Glutamatergic neuron (in vitro differentiated cells): ENCODE data around the gene GRIP2. TPM values are rescaled to one million over a fixed set of nuclear protein-coding genes. Genes with fewer than 3 reads are reported as not detected.

ENCODE experiments used
- DNase-seq: peaks from one replicate; pipeline ENCODE4 v3.0.0; 2022
- H3K27ac Mint-ChIP-seq: one replicate; pipeline ENCODE4 v1.8.0; 2020; ENCODE audit warnings: mild to moderate bottlenecking, mixed read lengths, inconsistent platforms; ENCODE audit not compliant: unreplicated experiment
- H3K27me3 Mint-ChIP-seq: one replicate; pipeline ENCODE4 v1.8.0; 2020; ENCODE audit warnings: mild to moderate bottlenecking, moderate library complexity, mixed read lengths, inconsistent platforms; ENCODE audit not compliant: unreplicated experiment
- H3K36me3 Mint-ChIP-seq: one replicate; pipeline ENCODE4 v1.8.0; 2020; ENCODE audit warnings: mild to moderate bottlenecking, mixed read lengths, inconsistent platforms; ENCODE audit not compliant: unreplicated experiment
- H3K4me1 Mint-ChIP-seq: one replicate; pipeline ENCODE4 v1.8.0; 2020; ENCODE audit warnings: mild to moderate bottlenecking, low read depth, mixed read lengths, inconsistent platforms; ENCODE audit not compliant: unreplicated experiment
- H3K4me3 Mint-ChIP-seq: one replicate; pipeline ENCODE4 v1.8.0; 2020; ENCODE audit warnings: mild to moderate bottlenecking, mixed read lengths, inconsistent platforms; ENCODE audit not compliant: unreplicated experiment
- H3K9me3 Mint-ChIP-seq: one replicate; pipeline ENCODE4 v1.8.0; 2020; ENCODE audit warnings: mild to moderate bottlenecking, moderate library complexity, mixed read lengths, inconsistent platforms; ENCODE audit not compliant: unreplicated experiment
- total RNA-seq: library from RNA; stranded (reverse); fragmentation: NEBNext Ultra II Directional; extraction: Animal tissue kit (Norgen Biotek cat#: 25700); gene quantifications from one replicate; pipeline ENCODE4 v1.2.1, GENCODE V29; 2021; ENCODE audit not compliant: unreplicated experiment
- TF ChIP-seq, protein P1 (sequence below): fragments of 200-600 bp; sonication (generic); IDR thresholded peaks from one replicate; pipeline ENCODE4 v1.5.0; 2021; ENCODE audit not compliant: partially characterized antibody, unreplicated experiment

Gene GRIP2
- total RNA-seq, 1 donor from 2014 or later, result 0.34 TPM

DNA sequence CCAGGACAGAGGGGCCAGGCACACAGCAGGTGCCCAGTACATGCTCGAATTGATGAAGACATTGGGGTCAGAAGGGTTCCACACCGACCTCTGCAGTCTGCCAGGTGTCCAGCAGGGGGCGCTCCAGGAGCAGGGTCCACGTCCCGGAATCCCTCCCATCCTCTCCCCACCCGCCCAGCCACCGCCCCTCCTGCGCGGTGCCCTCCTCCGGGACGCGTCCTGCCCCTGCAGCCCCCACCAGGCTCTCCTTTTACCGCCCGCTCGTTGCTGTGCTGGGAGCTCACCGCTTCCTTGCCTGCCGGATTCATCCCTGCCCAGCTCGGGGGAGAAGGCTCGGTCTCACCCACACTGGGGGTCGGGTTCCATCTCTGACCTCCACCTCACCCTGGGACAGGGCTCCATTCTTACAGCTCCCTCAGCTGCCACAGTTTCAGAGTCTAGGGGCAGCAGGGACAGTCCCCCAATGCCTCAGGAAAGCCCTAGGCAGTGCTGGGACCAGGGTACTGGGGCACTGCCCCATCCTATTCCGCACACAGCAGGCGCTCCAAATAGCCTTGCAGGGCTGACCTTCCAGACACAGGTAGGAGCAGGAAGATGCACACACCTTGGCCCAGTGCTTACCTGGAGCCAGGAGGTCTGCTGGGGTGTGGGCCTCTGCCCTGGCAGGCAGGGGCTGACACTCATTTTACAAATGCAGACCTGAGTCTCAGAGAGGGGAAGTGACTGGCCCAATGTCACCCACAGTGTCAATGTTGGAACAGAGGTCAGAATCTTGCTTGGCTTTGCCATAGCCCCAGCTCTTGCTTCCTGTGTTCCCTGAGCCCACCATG lies 31.0 kb downstream of the GRIP2 start:
- TF ChIP-seq, protein P1, sequence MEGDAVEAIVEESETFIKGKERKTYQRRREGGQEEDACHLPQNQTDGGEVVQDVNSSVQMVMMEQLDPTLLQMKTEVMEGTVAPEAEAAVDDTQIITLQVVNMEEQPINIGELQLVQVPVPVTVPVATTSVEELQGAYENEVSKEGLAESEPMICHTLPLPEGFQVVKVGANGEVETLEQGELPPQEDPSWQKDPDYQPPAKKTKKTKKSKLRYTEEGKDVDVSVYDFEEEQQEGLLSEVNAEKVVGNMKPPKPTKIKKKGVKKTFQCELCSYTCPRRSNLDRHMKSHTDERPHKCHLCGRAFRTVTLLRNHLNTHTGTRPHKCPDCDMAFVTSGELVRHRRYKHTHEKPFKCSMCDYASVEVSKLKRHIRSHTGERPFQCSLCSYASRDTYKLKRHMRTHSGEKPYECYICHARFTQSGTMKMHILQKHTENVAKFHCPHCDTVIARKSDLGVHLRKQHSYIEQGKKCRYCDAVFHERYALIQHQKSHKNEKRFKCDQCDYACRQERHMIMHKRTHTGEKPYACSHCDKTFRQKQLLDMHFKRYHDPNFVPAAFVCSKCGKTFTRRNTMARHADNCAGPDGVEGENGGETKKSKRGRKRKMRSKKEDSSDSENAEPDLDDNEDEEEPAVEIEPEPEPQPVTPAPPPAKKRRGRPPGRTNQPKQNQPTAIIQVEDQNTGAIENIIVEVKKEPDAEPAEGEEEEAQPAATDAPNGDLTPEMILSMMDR, result peak; percentile 100
- Mint-ChIP-seq H3K27me3 (peaks cover 4% of the 10 kb centered on the region), H3K36me3 (no peaks in the 10 kb centered on the region), H3K4me3 (peak overlapping the region; percentile 61), H3K4me1 (no peaks in the 10 kb centered on the region), H3K9me3 (peaks cover 8% of the 10 kb centered on the region), H3K27ac (no peak overlapping the region)
- peak; percentile 91 for DNase-seq

DNA sequence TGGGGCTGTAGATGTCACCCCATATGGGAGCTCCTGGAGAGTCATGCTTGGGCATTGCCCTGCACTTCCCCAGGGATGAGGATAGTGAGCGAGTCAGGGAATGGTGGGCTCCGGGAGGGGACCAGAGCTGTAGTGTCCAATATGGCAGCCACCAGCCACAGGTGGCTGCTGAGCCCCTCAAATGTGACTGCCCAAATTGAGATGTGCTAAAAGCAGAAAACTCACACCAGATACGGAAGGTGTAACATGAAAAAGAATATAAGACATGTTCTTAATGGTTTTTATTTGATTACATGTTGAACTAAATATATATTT lies 31.7 kb downstream of the GRIP2 start:
- H3K4me3 Mint-ChIP-seq, result no peak overlapping the region
- TF ChIP-seq, protein P1, result no peak
- no peaks in the 10 kb centered on the region for H3K36me3 Mint-ChIP-seq
- H3K27me3 Mint-ChIP-seq, result peaks cover 7% of the 10 kb centered on the region
- peaks cover 7% of the 10 kb centered on the region for H3K9me3 Mint-ChIP-seq
- H3K4me1 Mint-ChIP-seq, result no peaks in the 10 kb centered on the region
- no peak overlapping the region for H3K27ac Mint-ChIP-seq
- no peak for DNase-seq

- no peaks in the 10 kb centered on the region for H3K4me1 Mint-ChIP-seq
- H3K27ac Mint-ChIP-seq, result no peak overlapping the region
- peaks cover 8% of the 10 kb centered on the region for H3K9me3 Mint-ChIP-seq
- no peaks in the 10 kb centered on the region for H3K36me3 Mint-ChIP-seq
- DNase-seq, result no peak
- H3K27me3 Mint-ChIP-seq, result peaks cover 7% of the 10 kb centered on the region
- TF ChIP-seq, protein P1, result no peak
- no peak overlapping the region for H3K4me3 Mint-ChIP-seq
Measured at GRCh38 chr3:14507757-14508504, 32.2 kb downstream of the GRIP2 start.

GRCh38 chr3:14507305-14507741 lies 32.8 kb downstream of the GRIP2 start:
- Mint-ChIP-seq H3K9me3 (peaks cover 9% of the 10 kb centered on the region), H3K36me3 (peaks cover 4% of the 10 kb centered on the region), H3K27ac (no peak overlapping the region), H3K4me1 (no peaks in the 10 kb centered on the region), H3K4me3 (no peak overlapping the region), H3K27me3 (peaks cover 7% of the 10 kb centered on the region)
- TF ChIP-seq, protein P1, result no peak
- DNase-seq, result no peak

DNA sequence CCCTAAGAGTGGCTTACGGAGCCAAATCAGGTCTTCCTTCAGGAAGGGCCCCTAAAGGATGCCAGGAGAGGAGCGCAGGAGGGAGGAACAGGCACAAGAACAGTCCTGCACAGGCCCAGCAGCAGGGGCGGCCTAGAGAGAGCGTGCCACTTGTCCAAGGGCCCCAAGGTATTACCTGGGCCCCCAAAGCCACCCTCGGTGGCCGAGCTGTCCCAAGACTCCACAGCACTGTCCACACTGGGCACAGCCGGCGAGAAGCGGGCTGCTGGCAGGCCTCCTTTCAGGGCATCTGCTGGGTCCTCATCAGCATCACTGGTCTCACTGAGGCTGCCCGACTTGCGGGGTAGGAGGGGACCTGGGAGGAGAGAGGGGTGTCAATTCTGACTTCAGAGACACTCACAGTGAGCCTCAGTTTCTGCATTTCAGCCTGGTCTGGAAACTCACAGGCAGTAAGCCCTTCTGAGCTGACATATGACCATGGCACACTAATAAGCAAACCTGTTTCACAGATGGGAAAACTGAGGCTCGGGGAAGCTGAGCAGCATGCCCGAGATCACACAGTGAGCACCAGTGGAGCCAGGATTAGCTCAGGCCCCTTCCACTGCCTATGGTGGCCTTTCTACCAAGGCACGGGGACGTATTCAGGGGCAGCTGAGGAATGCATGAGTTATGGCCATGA lies 33.4 kb downstream of the GRIP2 start:
- no peaks in the 10 kb centered on the region for H3K4me1 Mint-ChIP-seq
- peaks cover 4% of the 10 kb centered on the region for H3K27me3 Mint-ChIP-seq
- TF ChIP-seq, protein P1, result no peak
- H3K27ac Mint-ChIP-seq, result no peak overlapping the region
- DNase-seq, result no peak
- peaks cover 7% of the 10 kb centered on the region for H3K9me3 Mint-ChIP-seq
- H3K4me3 Mint-ChIP-seq, result no peak overlapping the region
- H3K36me3 Mint-ChIP-seq, result peaks cover 5% of the 10 kb centered on the region
